Measurements from ENCODE around the gene SOCS3.

SOCS3 gene

DNA sequence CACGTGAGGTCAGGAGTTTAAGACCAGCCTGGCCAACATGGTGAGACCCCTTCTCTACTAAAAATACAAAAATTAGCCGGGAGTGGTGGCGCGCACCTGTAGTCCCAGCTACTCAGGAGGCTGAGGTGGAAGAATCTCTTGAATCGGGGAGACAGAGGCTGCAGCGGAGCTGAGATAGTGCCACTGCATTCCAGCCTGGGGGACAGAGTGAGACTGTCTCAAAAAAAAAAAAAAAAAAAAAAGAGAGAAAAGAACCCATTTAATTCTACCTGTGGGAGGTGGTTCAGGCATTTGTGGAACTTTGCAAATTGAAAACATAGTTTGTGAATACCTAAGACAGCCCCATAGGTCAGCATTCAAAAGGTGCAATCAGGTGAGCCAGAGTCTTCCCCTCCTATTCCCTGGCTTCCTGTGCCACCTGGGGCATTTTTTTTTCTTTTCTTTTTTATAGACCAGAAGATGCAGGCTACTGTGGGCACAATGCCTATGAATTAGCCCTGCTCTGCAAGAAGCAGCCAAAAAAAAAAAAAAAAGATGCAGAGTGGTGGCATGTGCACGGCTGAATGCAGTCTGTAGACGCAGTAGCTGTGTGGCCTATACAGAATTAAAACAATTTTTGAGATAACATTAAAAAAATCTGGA is 9.1 kb upstream of the SOCS3 start:
- no peak overlapping the region for H3K4me3 ChIP-seq (ENCODE audit: low read depth, low read length)
- no peak for DNase-seq (ENCODE audit: low read depth)
- TF ChIP-seq, protein P1, sequence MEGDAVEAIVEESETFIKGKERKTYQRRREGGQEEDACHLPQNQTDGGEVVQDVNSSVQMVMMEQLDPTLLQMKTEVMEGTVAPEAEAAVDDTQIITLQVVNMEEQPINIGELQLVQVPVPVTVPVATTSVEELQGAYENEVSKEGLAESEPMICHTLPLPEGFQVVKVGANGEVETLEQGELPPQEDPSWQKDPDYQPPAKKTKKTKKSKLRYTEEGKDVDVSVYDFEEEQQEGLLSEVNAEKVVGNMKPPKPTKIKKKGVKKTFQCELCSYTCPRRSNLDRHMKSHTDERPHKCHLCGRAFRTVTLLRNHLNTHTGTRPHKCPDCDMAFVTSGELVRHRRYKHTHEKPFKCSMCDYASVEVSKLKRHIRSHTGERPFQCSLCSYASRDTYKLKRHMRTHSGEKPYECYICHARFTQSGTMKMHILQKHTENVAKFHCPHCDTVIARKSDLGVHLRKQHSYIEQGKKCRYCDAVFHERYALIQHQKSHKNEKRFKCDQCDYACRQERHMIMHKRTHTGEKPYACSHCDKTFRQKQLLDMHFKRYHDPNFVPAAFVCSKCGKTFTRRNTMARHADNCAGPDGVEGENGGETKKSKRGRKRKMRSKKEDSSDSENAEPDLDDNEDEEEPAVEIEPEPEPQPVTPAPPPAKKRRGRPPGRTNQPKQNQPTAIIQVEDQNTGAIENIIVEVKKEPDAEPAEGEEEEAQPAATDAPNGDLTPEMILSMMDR (IDR thresholded peaks at IDR 0.05; ENCODE audit: low read depth, low read length, missing control alignments), result no peak

DNA sequence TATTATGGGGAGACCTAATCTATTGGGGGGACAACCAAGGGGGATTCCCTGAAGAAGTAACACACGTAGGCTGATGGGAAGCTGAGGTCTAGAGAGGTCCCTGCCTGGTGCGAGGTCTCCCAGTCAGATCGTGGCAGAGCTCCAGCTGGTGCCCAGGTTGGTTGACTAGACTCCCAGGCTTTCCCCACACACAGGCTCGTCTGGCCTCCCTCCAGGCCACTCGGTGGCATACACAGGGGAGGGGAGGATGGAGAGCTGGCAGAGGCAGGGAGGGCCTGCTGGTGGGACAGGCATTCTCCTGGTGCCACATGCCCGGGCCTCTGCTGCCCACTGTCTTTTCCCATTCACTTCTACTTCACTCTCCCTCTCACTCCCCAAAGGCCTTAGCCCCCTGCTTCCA is 8.5 kb upstream of the SOCS3 start:
- H3K4me3 ChIP-seq (ENCODE audit: low read depth, low read length), result no peak overlapping the region
- TF ChIP-seq, protein P1 (IDR thresholded peaks at IDR 0.05; ENCODE audit: low read depth, low read length, missing control alignments), result no peak
- DNase-seq (ENCODE audit: low read depth), result no peak

DNA sequence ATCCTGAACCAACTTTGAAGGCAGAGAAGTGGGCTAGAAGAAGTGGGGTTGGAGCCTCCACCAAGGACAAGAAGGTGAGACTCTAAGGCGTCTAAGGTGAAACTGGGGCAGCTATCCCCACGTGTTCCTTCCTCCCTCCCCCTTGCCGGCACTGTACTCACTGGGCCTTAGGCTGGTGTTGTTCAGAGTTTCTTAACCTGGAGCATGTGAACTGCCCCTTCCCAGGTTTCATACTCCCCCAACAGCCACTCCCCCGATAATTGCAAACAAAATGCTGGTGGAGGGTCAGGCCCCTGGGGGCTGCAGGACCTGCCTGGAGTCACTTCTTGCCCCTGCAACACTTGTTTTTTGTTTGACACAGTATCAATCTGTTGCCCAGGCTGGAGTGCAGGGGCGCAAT is 7.3 kb upstream of the SOCS3 start:
- no peak for DNase-seq (ENCODE audit: low read depth)
- no peak overlapping the region for H3K4me3 ChIP-seq (ENCODE audit: low read depth, low read length)
- TF ChIP-seq, protein P1 (IDR thresholded peaks at IDR 0.05; ENCODE audit: low read depth, low read length, missing control alignments), result no peak

DNA sequence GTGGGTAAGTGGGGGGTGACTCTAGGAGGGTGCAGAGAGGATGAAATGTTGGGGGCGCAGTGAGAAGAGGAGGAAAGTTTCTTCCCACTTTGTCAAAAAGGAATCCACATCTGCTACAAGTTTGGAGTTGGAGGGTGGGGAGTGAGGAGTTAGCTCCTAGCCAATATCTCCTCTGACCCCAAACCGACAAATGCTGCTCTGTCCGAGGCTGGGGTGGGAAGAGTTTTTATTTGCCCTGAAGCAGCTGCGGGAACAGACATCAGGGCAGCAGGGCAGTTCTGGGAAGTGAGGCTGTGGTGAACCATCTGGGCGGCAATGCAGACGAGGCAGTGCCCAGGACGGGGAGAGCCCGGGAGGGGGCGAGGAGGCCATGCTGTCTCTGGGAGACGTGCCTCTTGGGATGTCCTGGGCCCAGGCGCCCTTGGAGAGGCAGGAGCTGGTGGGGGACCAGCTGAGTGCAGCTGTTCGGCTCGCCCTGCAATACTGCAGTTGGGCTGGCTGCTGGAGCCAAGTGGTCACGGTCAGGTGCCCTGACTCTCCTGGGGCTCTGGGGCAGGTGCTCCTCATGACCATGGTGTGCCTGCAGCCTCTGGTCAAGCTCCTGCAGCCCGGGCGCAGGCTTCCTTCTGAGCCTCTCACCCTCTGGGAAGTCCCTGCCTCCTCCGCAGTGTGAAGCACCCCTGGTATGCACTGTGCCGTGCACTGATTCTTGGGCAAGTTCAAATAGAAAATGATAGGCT is 6.4 kb upstream of the SOCS3 start:
- no peak for DNase-seq (ENCODE audit: low read depth)
- H3K4me3 ChIP-seq (ENCODE audit: low read depth, low read length), result no peak overlapping the region
- TF ChIP-seq, protein P1 (IDR thresholded peaks at IDR 0.05; ENCODE audit: low read depth, low read length, missing control alignments), result no peak

DNA sequence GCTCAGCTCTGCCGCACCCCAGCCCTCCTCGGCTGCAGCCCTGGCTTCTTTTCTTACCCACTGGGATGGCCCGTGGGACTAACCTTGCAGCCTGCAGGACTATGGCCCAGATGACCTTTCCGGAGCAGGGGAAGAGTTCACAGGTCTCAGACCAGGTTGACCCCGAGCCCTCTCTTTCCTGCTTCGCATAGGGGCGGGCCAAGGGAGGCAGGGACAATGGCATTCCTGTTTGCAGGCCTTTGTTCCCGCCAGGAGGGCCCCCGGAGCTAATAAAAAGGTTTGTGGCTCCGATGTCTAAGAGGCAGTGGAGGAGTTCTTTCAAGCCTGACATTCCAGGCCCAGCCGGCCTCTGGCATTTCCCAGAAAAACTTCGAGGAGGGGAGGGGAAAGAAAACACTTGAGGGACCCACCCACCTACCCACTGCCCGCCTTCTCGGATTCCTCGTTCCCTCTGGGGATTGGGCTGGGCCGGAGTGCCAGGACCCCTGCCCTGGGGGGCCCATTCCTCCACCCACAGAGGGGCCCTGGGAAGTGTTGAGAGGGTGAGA is 5.8 kb upstream of the SOCS3 start:
- no peak for DNase-seq (ENCODE audit: low read depth)
- TF ChIP-seq, protein P1 (IDR thresholded peaks at IDR 0.05; ENCODE audit: low read depth, low read length, missing control alignments), result no peak
- no peak overlapping the region for H3K4me3 ChIP-seq (ENCODE audit: low read depth, low read length)

DNA sequence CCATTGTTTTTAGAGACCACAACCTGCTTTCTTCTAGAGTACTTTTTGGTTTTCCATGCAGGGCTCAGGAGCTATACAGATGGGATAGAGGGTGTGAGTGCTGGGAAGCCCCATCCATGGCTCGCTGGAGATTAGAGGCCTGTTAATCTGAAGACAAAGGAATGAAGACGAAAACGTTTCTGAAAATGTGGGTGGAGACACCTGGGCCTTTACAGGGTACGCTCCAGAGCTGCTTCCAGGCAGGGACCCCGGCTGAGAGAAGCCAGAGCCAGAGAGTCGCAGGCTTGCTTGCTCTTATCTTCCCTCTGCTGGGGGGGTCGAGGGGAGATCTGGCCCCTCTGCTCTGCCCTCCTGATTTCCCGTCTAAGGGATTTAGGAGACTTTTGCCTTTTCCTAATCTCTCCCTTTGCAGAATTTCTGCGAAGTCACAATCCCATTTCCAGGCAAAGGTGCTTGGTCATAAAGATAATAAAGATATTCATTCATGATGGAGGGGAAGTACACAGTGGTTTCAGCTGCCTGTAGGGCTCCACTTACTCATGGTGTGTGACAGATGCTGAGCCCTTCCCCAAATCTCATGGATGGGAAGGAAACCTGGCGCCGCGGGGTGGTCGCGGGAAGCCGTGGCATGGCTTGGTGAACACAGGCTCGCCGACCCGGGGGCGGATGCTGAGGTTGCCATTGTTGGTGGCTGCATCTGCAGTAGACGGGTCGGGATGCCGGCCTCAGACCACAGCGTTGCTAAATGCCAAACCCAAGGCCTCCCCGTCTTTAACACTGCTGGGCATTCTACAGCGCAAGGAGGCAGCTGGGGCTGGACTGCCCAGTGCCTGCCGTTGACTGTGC is 4.8 kb upstream of the SOCS3 start:
- no peak for DNase-seq (ENCODE audit: low read depth)
- H3K4me3 ChIP-seq (ENCODE audit: low read depth, low read length), result no peak overlapping the region
- TF ChIP-seq, protein P1 (IDR thresholded peaks at IDR 0.05; ENCODE audit: low read depth, low read length, missing control alignments), result no peak

Measured in GM12864 (cell line).